Ramos (cell line): ENCODE data around the gene RHBDF1.
"Not testable (repeated sequence)": the region's sequence is repeated elsewhere in the genome, so short reads cannot be mapped to it uniquely, and the experiment has no call there.

ENCODE experiments used
- in situ Hi-C: fragments of 300-500 bp; cut with MboI; formaldehyde crosslinking; loops from one replicate; pipeline ENCODE4 v1.14.3; 2022; ENCODE audit warnings: low sequenced_read_pairs; ENCODE audit not compliant: unreplicated experiment

The RHBDF1 gene

GRCh38 chr16:60929-61878 lies 11.2 kb downstream of the RHBDF1 start:
- in situ Hi-C loops: no loop called here

GRCh38 chr16:60166-60565 lies 12.3 kb downstream of the RHBDF1 start:
- in situ Hi-C loops: no loop called here

- in situ Hi-C loops: no loop called here
Measured at GRCh38 chr16:59440-60059, 12.9 kb downstream of the RHBDF1 start.

DNA sequence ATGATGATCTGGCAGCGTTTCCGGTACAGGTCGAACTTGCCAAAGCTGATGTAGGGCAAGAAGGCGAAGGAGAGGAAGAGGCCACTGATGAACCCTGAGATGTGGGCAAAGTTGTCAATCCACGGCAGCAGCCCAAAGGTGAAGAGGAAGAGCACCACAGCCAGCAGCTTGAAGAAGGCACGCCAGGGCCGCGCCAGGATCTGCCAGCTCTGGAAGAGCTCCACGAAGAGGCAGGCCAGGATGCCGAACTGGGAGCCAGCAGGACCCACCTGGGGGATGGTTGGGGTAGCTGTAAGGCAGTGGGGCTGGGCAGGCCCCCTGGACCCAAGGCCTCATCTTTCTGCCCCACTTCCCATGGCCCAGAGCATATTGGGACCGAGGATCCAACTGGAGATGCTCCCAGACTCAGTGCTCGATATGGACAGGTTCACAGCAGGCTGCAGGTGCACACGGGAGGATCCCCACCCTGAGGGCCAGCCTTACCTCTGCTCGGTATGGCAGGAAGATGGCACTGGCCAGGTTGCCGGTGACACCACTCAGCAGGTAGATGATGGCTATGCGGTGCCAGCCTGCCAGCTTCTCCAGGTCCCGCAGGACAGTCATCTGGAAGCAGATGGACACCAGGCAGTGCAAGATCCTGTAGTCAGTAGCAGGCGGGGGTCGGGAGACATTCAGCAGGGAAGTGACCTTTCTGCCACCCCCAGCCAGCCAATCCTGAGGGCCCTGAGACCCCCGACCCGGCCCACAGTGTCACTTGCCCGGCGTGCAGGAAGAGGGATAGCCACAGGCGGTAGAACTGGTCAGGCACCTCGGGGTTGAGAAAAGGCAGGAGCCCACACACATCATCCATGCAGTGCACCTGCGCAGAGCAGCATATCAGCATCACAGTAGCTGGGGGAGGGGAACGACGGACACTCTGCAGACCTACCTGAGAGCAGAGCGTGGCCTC lies 13.7 kb downstream of the RHBDF1 start:
- in situ Hi-C loops: no loop called here

DNA sequence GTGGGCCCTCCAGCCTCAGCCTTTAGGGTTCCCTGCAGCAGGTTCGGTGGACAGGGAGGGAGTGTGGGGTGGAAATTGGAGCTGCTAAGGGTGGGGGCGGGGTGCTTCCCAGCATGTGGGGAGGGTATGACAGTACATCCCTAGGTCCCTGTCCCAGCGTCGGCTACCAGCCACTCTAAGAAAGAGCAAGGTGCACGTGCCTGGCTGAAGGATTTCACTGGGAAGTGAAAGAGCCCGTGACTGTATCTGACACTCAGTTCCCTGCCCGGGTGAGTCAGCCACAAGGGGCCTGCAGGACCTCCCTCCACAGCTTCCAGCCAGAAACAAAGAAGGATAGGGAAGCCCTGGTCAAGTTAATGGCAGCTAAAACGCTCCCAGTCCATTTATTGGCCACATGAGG lies 14.7 kb downstream of the RHBDF1 start:
- in situ Hi-C loops: no loop called here

DNA sequence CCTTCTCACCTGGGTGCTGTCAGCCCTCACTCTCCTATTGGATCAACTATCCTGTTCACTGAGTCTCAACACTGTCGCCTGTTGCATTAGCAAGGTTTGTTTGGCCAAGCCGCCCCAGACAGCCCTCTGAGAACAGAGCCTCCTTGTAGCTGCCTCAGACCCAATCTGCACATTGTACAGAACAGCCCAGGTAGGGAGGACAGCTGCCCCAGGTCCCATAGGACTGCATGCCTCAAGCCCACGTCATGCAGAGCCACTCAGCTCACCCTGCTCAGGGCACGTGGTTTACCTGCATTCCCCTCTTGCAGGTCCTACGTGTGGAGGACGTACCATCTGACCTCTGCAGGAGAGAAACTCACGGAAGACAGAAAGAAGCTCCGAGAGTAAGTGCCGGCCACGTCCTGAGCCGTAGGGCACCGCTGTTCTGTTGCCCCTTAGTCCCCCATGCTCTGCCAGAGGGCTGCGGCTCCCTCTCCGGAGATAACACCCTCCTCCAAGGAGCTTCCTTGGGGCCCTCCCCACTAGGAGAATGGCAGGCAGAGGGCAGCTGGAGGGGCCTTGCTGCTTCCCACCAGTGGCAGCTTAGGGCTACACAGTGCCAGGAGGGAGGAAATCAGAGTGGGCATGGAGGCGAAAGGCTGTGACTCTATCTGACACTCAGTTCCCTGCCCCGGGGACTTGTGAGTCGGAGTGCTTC lies 16.1 kb downstream of the RHBDF1 start:
- in situ Hi-C loops: no loop called here

GRCh38 chr16:55571-56136 lies 16.8 kb downstream of the RHBDF1 start:
- in situ Hi-C loops: no loop called here

GRCh38 chr16:54237-54581 lies 18.2 kb downstream of the RHBDF1 start:
- in situ Hi-C loops: no loop called here

GRCh38 chr16:53346-54236 lies 18.8 kb downstream of the RHBDF1 start, which contains the start of the genes POLR3K and SNRNP25:
Gene POLR3K (minus strand): TSS chr16:53608. CDS start chr16:53586, 22 bp downstream.
Gene SNRNP25 (plus strand): TSS chr16:53828. CDS start chr16:54017, 189 bp downstream.
- in situ Hi-C loops: no loop called here

DNA sequence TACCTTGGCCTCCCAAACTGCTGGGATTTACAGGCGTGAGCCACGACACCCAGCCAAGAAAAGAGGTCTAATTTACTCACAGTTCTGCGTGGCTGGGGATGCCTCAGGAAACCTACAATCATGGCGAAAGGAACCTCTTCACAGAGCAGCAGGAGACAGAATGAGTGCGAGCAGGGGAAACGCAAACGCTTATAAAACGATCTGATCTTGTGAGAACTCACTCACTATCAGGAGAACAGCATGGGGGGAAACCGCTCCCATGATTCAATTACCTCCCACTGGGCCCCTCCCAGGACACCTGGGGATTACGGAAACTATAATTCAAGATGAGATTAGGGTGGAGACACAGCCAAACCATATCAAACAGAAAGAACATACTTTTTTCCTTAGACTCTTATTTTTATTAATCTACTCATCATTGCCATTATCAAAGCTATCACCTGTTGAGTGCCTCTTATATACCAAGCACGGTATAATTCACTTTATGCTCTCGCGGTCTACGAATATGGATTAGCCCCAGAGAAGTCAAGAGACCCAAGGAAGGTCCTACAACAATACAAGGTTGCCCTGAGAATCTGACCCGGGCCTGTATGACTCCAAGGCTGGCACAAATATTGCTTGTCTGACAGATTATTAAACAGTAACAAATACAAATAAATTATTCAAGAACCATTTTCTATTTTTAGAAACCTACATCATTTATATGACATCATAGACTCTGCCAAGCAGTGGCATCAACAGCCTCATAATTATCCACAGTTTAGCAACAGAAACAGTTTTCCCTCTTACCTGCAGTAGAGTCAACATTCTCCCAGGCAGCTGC lies 21.5 kb downstream of the RHBDF1 start:
- in situ Hi-C loops: no loop called here

- in situ Hi-C loops: no loop called here
Measured at GRCh38 chr16:47234-47633, 25.2 kb downstream of the RHBDF1 start.

DNA sequence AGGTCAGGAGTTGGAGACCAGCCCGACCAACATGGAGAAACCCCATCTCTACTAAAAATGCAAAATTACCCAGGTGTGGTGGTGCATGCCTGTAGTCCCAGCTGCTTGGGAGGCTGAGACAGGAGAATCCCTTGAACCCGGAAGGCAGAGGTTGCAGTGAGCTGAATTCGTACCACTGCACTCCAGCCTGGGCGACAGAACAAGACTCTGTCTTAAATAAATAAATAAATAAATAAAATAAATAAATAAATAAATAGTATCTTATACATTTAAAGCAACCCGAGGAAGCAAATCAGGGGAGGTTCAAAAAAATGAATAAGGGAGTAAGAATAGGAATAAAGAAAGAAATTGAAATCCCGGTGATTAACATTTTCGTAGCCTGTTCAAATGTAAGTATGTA lies 25.9 kb downstream of the RHBDF1 start:
- in situ Hi-C loops: not testable (repeated sequence)

- in situ Hi-C loops: no loop called here
Measured at GRCh38 chr16:45454-45853, 27.0 kb downstream of the RHBDF1 start.

DNA sequence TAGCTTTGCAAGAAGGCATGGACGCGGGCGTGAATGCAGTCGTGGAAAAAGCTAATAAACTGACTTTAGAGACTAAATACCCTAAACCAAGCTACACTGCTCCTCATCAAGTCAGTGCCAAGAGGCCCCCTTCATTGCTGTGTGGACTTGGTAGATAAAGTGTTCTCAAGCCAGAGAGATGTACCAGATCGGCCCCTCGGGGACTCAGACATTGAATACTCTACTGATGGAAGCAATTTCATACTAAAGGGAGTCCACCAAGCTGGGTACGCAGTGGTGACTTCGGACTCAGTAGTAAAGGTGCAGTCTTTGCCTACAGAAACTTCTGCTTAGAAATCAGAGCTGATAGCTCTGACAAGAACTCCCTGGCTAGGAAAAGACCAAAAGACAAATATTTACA lies 27.8 kb downstream of the RHBDF1 start:
- in situ Hi-C loops: no loop called here

GRCh38 chr16:43294-43693 lies 29.1 kb downstream of the RHBDF1 start:
- in situ Hi-C loops: no loop called here

GRCh38 chr16:42691-43090 lies 29.7 kb downstream of the RHBDF1 start:
- in situ Hi-C loops: no loop called here

- in situ Hi-C loops: no loop called here
Measured at GRCh38 chr16:42069-42457, 30.4 kb downstream of the RHBDF1 start.
